ENCODE results near the gene PIP5K1C.

DNA sequence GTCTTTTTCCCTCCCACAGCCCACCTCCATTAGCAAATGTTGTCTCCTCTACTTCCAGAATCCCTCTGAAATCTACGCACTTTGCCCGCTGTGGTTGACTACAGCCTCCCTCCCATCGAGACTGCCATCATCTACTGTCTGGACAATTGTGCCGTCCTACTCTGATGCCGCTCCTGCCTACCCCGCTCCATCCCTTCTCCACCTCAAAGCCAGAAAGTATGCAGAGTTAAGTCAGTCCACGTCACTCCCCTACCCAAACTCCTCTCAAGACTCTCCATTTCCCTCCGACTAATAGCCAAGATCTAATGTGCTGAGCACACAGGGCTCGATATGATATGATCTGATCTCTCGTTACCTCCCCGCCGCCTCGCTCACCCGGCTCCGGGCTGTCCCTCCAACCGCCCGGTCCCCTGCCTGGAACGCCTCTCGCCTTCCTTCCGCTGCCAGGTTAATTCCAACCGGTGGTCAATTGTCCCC, 74.2 kb downstream of the PIP5K1C start:
- TF ChIP-seq, protein P1, sequence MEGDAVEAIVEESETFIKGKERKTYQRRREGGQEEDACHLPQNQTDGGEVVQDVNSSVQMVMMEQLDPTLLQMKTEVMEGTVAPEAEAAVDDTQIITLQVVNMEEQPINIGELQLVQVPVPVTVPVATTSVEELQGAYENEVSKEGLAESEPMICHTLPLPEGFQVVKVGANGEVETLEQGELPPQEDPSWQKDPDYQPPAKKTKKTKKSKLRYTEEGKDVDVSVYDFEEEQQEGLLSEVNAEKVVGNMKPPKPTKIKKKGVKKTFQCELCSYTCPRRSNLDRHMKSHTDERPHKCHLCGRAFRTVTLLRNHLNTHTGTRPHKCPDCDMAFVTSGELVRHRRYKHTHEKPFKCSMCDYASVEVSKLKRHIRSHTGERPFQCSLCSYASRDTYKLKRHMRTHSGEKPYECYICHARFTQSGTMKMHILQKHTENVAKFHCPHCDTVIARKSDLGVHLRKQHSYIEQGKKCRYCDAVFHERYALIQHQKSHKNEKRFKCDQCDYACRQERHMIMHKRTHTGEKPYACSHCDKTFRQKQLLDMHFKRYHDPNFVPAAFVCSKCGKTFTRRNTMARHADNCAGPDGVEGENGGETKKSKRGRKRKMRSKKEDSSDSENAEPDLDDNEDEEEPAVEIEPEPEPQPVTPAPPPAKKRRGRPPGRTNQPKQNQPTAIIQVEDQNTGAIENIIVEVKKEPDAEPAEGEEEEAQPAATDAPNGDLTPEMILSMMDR (IDR thresholded peaks at IDR 0.05) = no peak
- TF ChIP-seq MAZ (IDR thresholded peaks at IDR 0.05; ENCODE audit: borderline replicate concordance, low read depth, low read length) = no peak

Data from A549 (cell line).